ENCODE results near the gene MCC. TPM values are rescaled to one million over a fixed set of nuclear protein-coding genes. Genes with fewer than 3 reads are reported as not detected.

MCC gene
- total RNA-seq, 1 donor from 2014 or later: 37.1 TPM

DNA sequence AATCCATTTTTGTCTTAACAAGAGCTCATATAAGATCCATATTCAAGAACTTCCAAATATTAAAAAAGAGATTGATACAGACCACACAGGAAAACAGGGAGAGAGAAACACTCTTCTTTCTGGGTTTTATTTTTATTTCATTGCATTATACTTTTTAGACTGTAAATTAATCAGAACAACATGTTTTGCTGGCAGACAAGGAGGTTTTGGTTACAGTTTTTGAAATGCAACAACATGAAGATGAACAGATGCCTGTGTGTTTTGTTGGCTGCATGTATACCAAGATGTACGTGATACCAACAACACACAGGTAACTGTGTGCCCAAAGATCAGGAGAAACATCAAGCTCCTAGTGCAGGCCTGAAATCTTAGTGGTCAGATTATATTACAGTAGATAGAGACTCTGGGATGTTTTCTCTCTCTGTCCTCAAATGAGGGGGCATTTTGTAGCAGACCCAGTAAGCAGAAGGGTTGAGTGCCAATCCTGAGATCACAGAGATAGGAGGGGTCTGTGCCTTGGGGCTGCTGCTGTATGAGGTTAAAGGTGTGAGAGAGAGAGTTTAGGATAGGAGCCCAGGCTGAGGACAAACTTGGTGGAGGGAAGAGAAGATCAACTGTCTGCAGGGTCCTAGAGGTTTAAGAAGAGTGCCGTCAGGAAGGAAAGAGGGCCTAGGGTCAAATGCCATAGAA, 359.5 kb downstream of the MCC start:
- no peak for DNase-seq

DNA sequence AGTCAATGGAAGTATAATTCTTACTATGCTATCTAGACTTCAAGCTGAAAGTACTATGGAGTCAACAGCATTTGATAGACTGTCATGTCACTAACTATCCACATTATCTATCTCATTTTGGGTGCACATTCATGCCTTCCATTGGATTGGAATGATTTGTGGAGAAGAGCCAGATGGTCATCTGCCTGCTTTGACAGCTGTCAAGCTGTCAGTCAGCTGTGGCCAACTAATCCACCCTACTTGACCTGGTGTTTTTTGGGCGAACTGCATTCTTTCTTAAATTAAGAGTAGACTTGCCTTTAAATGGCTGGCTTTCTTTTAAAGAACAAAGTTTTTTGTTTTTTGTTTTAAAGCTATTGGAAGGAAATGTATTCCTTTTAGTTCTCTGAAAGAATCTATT, 360.2 kb downstream of the MCC start:
- DNase-seq: no peak

DNA sequence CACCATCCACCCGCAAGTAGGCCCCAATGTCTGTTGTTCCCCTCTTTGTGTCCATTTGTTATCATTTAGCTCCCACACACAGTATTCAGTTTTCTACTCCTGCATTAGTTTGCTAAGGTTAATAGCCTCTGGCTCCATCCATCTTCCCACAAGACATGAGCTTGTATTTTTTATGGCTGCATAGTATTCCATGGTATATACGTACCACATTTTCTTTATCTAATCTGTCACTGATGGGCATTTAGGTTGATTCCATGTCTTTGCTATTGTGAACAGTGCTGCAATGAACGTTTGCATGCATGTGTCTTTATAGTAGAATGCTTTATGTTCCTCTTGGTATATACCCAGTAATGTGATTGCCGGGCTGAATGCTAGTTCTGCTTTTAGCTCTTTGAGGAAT, 361.2 kb downstream of the MCC start:
- DNase-seq: no peak

- no peak for DNase-seq
Observed at GRCh38 chr5:113125371-113125770, 362.9 kb downstream of the MCC start.

DNA sequence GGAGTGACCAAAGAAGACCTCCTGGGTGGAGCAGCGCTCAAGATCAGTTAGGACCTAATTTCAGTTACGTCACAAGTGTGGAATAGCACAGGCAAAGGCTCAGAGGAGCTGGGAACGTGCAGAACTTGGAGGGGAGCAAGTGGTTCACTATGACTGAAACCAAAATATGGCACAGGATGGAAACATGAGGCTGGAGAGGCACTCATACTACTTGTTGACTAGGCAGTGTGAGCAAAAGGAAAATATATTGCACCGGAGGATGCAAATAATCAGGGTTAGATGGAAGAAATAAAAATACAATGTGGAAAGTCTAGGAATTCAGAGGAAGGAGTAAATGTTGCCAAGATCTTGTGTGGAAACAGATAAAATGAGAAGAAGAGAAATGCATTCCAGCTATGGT, 363.3 kb downstream of the MCC start:
- DNase-seq: no peak

DNA sequence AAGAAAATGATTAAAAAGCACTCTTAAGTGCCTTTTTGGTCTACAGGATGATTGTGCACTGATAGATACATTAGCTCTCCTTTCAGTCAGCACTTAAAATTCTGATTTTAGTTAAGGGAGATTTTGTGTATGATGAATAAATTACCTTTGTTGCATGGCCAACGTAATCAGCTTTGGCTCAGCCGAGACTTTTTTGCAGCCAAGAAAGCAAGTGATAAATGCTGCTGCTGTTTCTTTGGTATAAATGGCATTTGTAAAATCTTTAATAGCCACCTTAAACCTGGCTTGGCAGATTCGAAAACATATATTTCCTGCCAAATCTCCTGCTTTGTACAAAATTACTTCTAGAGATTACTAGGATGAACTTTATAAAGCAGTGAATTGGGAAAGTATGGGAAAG, 364.0 kb downstream of the MCC start:
- no peak for DNase-seq

DNA sequence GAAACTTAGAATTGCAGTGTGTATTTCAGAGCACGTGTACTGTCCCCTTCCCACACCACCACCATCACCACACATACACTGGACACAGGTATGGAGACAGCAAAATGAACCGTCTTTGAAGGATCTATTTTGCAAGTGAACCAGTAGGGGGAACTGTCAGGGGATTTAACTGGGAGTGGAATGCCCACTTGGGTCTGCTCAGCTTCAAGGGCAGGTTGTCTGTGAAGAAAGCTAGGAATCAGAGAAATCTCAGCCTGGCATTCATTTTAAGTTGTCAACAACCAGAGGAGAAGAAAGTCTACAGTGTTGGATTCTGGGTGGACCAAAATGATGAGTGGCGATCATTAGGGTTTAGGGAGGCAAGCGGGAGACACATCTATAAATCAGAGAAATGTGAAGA, 364.6 kb downstream of the MCC start:
- DNase-seq: peak; percentile 47

DNA sequence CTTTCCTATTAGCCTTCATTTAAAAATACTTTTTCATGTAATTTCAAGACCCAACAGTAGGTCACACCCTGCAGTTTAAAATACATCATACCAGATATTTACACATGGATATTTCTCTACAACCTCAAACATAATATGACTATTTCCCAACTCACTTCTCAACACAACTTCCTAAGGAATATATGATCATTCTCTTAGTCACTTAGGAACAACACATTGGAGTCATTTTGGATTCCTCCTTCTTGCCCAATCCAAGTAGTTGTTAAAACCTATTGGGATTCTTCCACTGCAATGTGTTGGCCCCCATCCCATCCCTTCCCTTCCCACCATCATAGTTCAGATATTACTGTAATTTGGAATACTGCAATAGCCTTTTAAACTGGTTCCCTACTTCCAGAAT, 366.2 kb downstream of the MCC start:
- no peak for DNase-seq

GRCh38 chr5:113119246-113119924, 368.9 kb downstream of the MCC start:
- no peak for DNase-seq

DNA sequence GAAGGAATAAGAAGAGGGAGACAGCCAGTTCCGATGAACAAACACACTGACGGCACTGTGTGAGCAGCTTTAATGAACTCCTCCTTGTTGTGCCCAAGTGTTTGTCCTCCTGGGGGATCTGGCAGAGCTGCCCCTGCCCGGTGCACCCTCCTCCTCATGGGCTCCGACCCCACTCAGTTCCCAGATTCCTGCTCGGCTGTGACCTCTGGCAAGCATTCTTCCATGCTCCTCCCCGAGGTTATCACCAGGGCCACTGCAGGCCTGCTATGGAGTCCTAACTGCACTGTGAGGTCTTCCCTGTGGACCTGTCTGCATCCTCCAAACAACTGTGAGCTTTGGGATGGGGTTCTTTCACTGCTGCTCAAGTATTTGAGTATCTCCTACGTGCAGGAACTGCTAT, 369.5 kb downstream of the MCC start:
- no peak for DNase-seq

DNA sequence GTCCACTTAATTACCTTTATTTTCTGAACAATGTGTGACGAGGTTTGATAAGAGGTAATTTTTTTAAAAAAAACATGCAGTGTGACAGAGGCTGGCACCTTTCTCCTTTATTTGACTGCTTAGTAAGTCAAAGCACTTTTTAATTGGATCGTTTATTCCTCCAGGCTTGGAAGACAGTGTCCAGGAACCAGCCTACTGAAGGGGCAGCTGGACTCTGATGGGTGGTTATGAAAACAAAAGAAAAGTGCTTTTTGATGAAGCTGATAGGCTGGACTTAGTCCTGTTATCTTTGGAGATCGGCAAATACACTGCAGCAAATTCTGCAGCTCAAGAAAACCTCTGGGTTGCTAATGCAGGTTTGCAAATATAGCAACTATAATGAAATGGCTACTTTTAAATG, 370.0 kb downstream of the MCC start:
- DNase-seq: no peak

- no peak for DNase-seq
Observed at GRCh38 chr5:113117543-113118115, 370.6 kb downstream of the MCC start.

- DNase-seq: no peak
Observed at GRCh38 chr5:113115956-113116355, 372.3 kb downstream of the MCC start.

GRCh38 chr5:113115061-113115460, 373.2 kb downstream of the MCC start:
- no peak for DNase-seq

DNA sequence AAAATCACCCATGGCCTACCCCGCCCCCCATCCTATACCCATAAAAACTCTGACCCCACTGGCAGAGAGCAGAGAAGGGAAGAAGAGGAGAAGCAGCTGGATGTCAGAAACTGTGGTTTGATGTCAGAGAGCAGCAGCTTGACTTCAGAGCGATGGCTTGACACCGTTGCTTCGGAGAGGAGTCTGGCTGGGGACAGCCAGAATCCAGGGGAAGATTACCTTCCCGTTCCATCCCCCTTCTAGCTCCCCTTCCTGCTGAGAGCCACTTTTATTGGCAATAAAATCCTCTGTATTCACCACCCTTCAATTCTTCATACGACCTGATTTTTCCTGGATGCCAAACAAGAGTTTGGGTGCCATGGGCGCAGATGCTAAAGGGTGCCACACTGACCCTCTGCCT, 373.7 kb downstream of the MCC start:
- no peak for DNase-seq

GRCh38 chr5:113112435-113112834, 375.8 kb downstream of the MCC start:
- DNase-seq: peak; percentile 69

DNA sequence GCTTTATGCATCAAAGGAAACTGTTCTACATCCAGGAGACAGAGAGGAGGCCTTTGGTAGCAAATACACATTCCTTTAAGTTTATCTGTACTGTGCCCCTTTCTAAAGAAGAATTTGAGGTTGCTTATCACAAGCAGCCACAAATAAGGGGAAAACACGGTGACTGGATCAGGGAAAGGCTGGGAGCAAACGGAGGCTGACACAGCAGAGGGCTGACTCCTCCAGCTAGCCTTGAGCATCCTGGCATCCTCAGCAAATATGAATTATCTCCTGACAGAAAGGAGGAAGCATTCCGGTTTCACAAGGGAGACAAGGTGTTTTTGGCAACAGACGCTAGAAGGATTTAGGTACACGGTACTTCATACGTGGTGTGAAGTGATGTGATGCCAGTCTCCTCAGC, 378.1 kb downstream of the MCC start:
- DNase-seq: no peak

GRCh38 chr5:113109344-113109743, 378.9 kb downstream of the MCC start:
- no peak for DNase-seq

DNA sequence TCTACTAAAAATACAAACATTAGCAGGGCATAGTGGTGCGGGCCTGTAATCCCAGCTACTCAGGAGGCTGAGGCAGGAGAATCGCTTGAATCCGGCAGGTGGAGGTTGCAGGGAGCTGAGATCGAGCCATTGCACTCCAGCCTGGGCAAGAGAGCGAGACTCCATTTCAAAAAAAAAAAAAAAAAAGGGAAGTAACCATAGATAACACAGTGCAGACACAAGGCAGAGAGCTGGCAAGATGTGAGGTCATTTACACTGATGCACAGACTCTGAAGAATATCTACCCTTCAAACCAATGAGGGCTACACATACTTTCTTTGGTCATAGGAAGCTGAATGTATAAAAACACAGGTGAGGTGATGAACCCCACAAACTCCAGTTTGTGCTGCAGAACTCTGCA, 379.8 kb downstream of the MCC start:
- no peak for DNase-seq

DNA sequence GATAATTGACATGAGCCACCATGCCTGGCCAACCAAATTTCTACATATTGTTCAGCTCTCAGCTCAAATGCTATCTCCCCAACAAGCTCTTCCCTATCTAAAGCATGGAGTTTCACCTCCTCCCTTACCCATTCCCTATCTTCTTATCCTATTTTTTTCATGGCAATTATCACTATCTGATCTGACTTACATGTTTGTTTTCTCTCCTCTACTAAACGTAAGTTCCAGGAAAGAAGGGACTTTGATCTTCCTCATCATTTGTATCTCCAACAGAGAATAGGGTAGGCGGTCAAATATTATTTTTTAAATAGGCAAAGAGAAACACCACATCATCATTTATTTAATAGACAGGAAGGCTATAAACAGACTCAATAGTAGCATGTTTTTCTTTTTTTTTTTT, 381.4 kb downstream of the MCC start:
- no peak for DNase-seq

DNA sequence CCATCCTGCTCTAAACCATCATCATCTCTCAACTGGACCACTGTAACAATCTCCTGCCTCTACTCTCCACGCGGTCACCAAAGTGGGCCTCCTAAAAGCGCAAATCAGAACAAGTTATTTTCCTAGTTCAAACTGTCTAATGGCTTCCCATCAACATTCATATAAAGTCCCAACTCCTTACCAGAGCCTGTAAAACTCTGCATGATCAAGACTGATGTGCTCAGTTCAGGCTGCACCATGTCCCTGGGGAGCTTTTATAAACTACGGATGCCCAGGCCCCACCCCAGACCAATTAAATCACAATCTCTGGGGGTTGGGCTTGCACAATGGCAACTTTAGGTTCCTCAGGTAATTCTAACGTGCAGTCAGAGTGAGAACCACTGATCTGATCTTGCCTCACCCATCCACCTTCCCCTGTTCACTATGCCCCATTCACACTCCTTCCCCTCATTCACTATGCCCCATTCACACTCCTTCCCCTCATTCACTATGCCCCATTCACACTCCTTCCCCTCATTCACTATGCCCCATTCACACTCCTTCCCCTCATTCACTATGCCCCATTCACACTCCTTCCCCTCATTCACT, 382.5 kb downstream of the MCC start:
- no peak for DNase-seq

GRCh38 chr5:113103330-113103729, 384.9 kb downstream of the MCC start:
- DNase-seq: no peak

GRCh38 chr5:113102121-113102531, 386.1 kb downstream of the MCC start:
- DNase-seq: no peak

DNA sequence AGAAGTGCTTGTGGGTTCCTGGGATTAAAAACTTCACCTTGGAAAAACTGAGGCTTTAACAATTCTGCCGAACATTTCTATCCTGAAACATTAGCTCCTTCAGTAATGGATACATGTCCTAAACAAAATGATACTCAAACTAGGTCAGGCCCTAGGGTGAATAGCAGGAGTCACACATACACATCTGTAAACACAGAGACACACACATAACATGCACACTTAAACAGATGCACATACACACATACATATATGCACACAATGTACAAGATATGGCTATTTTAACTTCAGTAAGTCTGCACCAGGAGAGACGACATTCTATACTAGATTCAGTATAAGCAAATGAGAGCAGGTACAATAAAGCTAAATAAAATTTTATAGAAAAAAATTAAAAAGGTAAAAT, 387.3 kb downstream of the MCC start:
- DNase-seq: no peak
